Smooth muscle cell (in vitro differentiated cells): Measurements from ENCODE around the gene RPL28. TPM values are rescaled to one million over a fixed set of nuclear protein-coding genes. Genes with fewer than 3 reads are reported as not detected.
"Not testable (repeated sequence)": the region's sequence is repeated elsewhere in the genome, so short reads cannot be mapped to it uniquely, and the experiment has no call there.

Source experiments
- DNase-seq: peaks from one replicate; lab custom pipeline; 2025; ENCODE audit not compliant: unreplicated experiment; lab: John Stamatoyannopoulos, UW
- H2AFZ ChIP-seq: fragments of 200-600 bp; sonication (generic); 2 replicates; pipeline ENCODE4 v1.6.0; 2016; ENCODE audit warnings: antibody characterized with exemption, low read depth, mild to moderate bottlenecking
- H3F3A ChIP-seq: fragments of 200-600 bp; sonication (generic); 2 replicates; pipeline ENCODE4 v1.6.0; 2017; ENCODE audit warnings: antibody characterized with exemption, low read depth
- H3K27ac ChIP-seq: fragments of 200-600 bp; sonication (generic); 2 replicates; pipeline ENCODE4 v1.5.1; 2016; ENCODE audit warnings: low read depth, mild to moderate bottlenecking
- H3K27me3 ChIP-seq: fragments of 200-600 bp; sonication (generic); 2 replicates; pipeline ENCODE4 v1.6.1; 2016; ENCODE audit warnings: low read depth, mild to moderate bottlenecking
- H3K36me3 ChIP-seq: fragments of 200-600 bp; sonication (generic); 2 replicates; pipeline ENCODE4 v1.5.1; 2016; ENCODE audit warnings: low read depth
- H3K4me1 ChIP-seq: fragments of 200-600 bp; sonication (generic); 2 replicates; pipeline ENCODE4 v1.5.1; 2016; ENCODE audit warnings: low read depth
- H3K4me2 ChIP-seq: fragments of 200-600 bp; sonication (generic); 2 replicates; pipeline ENCODE4 v1.6.0; 2016; ENCODE audit warnings: mild to moderate bottlenecking
- H3K4me3 ChIP-seq: fragments of 200-600 bp; sonication (generic); 2 replicates; pipeline ENCODE4 v1.5.1; 2016; ENCODE audit warnings: mild to moderate bottlenecking
- H3K79me2 ChIP-seq: fragments of 200-600 bp; sonication (generic); 2 replicates; pipeline ENCODE4 v1.6.0; 2016; ENCODE audit warnings: low read depth, mild to moderate bottlenecking
- H3K9ac ChIP-seq: fragments of 200-600 bp; sonication (generic); 2 replicates; pipeline ENCODE4 v1.6.0; 2016; ENCODE audit warnings: low read depth
- H3K9me3 ChIP-seq: fragments of 200-600 bp; sonication (generic); replicated peaks from 2 replicates; pipeline ENCODE4 v1.5.1; 2016; ENCODE audit warnings: low read depth
- H4K20me1 ChIP-seq: fragments of 200-600 bp; sonication (generic); 2 replicates; pipeline ENCODE4 v1.6.0; 2016; ENCODE audit warnings: low read depth
- CTCF ChIP-seq: fragments of 200-600 bp; sonication (generic); IDR thresholded peaks from 2 replicates; pipeline ENCODE4 v1.5.1; 2017; ENCODE audit warnings: borderline replicate concordance, mild to moderate bottlenecking, antibody characterized with exemption; ENCODE audit not compliant: insufficient read depth, poor library complexity, severe bottlenecking
- WGBS: methylation state at CpG from one replicate; pipeline ENCODE4 v1.1.7; 2016; ENCODE audit warnings: low lambda C conversion rate; 5-methylcytosine and 5-hydroxymethylcytosine counted together
- polyA plus RNA-seq: library from polyadenylated mRNA; unstranded; fragments of >200 nt; fragmentation: Nextera tagmentation; extraction: Ambion mirVana; gene quantifications from 2 replicates; pipeline ENCODE4 v1.2.1, GENCODE V29; 2016
- total RNA-seq: library from RNA; depleted of rRNA; stranded (reverse); fragments of >200 nt; gene quantifications from 2 replicates; pipeline ENCODE4 v1.2.3, GENCODE V29; 2014

The RPL28 gene
- total and polyA plus RNA-seq, 2 experiments from 2014 or later: 515 to 1,108 TPM

GRCh38 chr19:55410168-55410567, 24.4 kb downstream of the RPL28 start:
- WGBS: 95% methylated on average over 2 of the region's 2 CpGs
- peaks cover 14% of the 10 kb centered on the region for H3K4me1 ChIP-seq
- H3K27ac ChIP-seq: no peak overlapping the region
- H3K36me3 ChIP-seq: no peaks in the 10 kb centered on the region
- no peaks in the 10 kb centered on the region for H3K9me3 ChIP-seq
- no peak for DNase-seq
- no peak overlapping the region for H3K9ac ChIP-seq
- TF ChIP-seq CTCF: no peak
- no peak overlapping the region for H3K4me2 ChIP-seq
- no peaks in the 10 kb centered on the region for H3F3A ChIP-seq
- no peak overlapping the region for H3K4me3 ChIP-seq
- peaks cover 22% of the 10 kb centered on the region for H3K79me2 ChIP-seq
- H2AFZ ChIP-seq: no peak overlapping the region
- peaks cover 21% of the 10 kb centered on the region for H4K20me1 ChIP-seq
- no peaks in the 10 kb centered on the region for H3K27me3 ChIP-seq

GRCh38 chr19:55418185-55418584, 32.5 kb downstream of the RPL28 start:
- Histone ChIP-seq H3K79me2 (no peaks in the 10 kb centered on the region), H3K9ac (no peak overlapping the region), H3K27me3 (no peaks in the 10 kb centered on the region), H3K36me3 (no peaks in the 10 kb centered on the region), H3K4me3 (no peak overlapping the region), H4K20me1 (no peaks in the 10 kb centered on the region), H3K4me1 (no peaks in the 10 kb centered on the region), H2AFZ (no peak overlapping the region), H3F3A (no peaks in the 10 kb centered on the region), H3K4me2 (no peak overlapping the region), H3K9me3 (no peaks in the 10 kb centered on the region), H3K27ac (no peak overlapping the region)
- no peak for DNase-seq
- peak; percentile 76 for TF ChIP-seq CTCF
- 17% methylated on average over 7 of the region's 7 CpGs for WGBS

GRCh38 chr19:55419103-55419502, 33.4 kb downstream of the RPL28 start:
- H3K4me3 ChIP-seq: no peak overlapping the region
- no peaks in the 10 kb centered on the region for H3K79me2 ChIP-seq
- no peaks in the 10 kb centered on the region for H3K9me3 ChIP-seq
- DNase-seq: no peak
- H3K27me3 ChIP-seq: no peaks in the 10 kb centered on the region
- H3K36me3 ChIP-seq: no peaks in the 10 kb centered on the region
- no peak for TF ChIP-seq CTCF
- no peaks in the 10 kb centered on the region for H3F3A ChIP-seq
- no peaks in the 10 kb centered on the region for H4K20me1 ChIP-seq
- no peak overlapping the region for H3K27ac ChIP-seq
- no peak overlapping the region for H3K9ac ChIP-seq
- H3K4me1 ChIP-seq: no peaks in the 10 kb centered on the region
- no peak overlapping the region for H2AFZ ChIP-seq
- 78% methylated on average over 5 of the region's 5 CpGs for WGBS
- H3K4me2 ChIP-seq: no peak overlapping the region

- Histone ChIP-seq H3K4me2 (no peak overlapping the region), H3K27me3 (no peaks in the 10 kb centered on the region), H3K9ac (no peak overlapping the region), H3K9me3 (no peaks in the 10 kb centered on the region), H3K36me3 (no peaks in the 10 kb centered on the region), H3K4me3 (no peak overlapping the region), H4K20me1 (no peaks in the 10 kb centered on the region), H3K4me1 (no peaks in the 10 kb centered on the region), H3F3A (no peaks in the 10 kb centered on the region), H3K27ac (no peak overlapping the region), H3K79me2 (no peaks in the 10 kb centered on the region), H2AFZ (no peak overlapping the region)
- 70% methylated on average over 5 of the region's 5 CpGs for WGBS
- TF ChIP-seq CTCF: no peak
- no peak for DNase-seq
Observed at GRCh38 chr19:55419624-55420236, 34.0 kb downstream of the RPL28 start.

- not testable (repeated sequence) for H3K27ac ChIP-seq, H4K20me1 ChIP-seq, H3K4me2 ChIP-seq, H3F3A ChIP-seq, H3K4me3 ChIP-seq, H3K27me3 ChIP-seq, H2AFZ ChIP-seq, H3K9me3 ChIP-seq, H3K36me3 ChIP-seq, H3K4me1 ChIP-seq, DNase-seq, H3K9ac ChIP-seq, H3K79me2 ChIP-seq
- WGBS: 87% methylated on average over 4 of the region's 4 CpGs
Observed at GRCh38 chr19:55421281-55421680, 35.5 kb downstream of the RPL28 start.
